C4-2B (cell line): Measurements from ENCODE around the gene TEAD3.

Experiments
- ZFX ChIP-seq: fragments of 450-650 bp; IDR thresholded peaks from 2 replicates; pipeline ENCODE4 v1.6.1; 2017
- TF ChIP-seq, protein P1 (sequence below): fragments of 450-650 bp; conservative IDR thresholded peaks from 2 replicates; pipeline ENCODE4 v1.5.1; 2017; ENCODE audit warnings: mild to moderate bottlenecking

- TF ChIP-seq, protein P1, sequence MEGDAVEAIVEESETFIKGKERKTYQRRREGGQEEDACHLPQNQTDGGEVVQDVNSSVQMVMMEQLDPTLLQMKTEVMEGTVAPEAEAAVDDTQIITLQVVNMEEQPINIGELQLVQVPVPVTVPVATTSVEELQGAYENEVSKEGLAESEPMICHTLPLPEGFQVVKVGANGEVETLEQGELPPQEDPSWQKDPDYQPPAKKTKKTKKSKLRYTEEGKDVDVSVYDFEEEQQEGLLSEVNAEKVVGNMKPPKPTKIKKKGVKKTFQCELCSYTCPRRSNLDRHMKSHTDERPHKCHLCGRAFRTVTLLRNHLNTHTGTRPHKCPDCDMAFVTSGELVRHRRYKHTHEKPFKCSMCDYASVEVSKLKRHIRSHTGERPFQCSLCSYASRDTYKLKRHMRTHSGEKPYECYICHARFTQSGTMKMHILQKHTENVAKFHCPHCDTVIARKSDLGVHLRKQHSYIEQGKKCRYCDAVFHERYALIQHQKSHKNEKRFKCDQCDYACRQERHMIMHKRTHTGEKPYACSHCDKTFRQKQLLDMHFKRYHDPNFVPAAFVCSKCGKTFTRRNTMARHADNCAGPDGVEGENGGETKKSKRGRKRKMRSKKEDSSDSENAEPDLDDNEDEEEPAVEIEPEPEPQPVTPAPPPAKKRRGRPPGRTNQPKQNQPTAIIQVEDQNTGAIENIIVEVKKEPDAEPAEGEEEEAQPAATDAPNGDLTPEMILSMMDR, result no peak
- no peak for TF ChIP-seq ZFX
These were observed at the start of gene TEAD3 for GRCh38 chr6:35496841-35497570.
